Neural cell (in vitro differentiated cells): ENCODE data around the gene CELSR2. TPM values are rescaled to one million over a fixed set of nuclear protein-coding genes. Genes with fewer than 3 reads are reported as not detected.

ENCODE experiments used
- H2AFZ ChIP-seq: fragments of 200-600, 300-800 bp; sonication (generic), shearing (Covaris generic); 2 replicates; pipeline ENCODE4 v1.6.0; 2014; ENCODE audit warnings: low read depth, mild to moderate bottlenecking, antibody characterized with exemption, low read length, moderate library complexity
- H3F3A ChIP-seq: fragments of 200-600 bp; shearing (Covaris generic); 2 replicates; pipeline ENCODE4 v1.6.1; 2016; ENCODE audit warnings: mild to moderate bottlenecking, moderate library complexity, mixed read lengths, antibody characterized with exemption, low read length; ENCODE audit not compliant: insufficient read depth, poor library complexity, severe bottlenecking
- H3K27ac ChIP-seq: fragments of 200-600, 300-800 bp; sonication (generic), shearing (Covaris generic); 2 replicates; pipeline ENCODE4 v1.5.1; 2014; ENCODE audit warnings: mild to moderate bottlenecking, low read length, moderate library complexity
- H3K27me3 ChIP-seq: fragments of 300-800, 200-600 bp; sonication (generic), shearing (Covaris generic); 2 replicates; pipeline ENCODE4 v1.6.0; 2014; ENCODE audit warnings: mild to moderate bottlenecking, low read depth, low read length, moderate library complexity; ENCODE audit not compliant: insufficient read depth
- H3K36me3 ChIP-seq: fragments of 300-800, 200-600 bp; sonication (generic), shearing (Covaris generic); 2 replicates; pipeline ENCODE4 v1.5.1; 2014; ENCODE audit warnings: mild to moderate bottlenecking, antibody characterized with exemption, low read length, moderate library complexity; ENCODE audit not compliant: insufficient read depth
- H3K4me2 ChIP-seq: fragments of 300-800, 200-600 bp; sonication (generic), shearing (Covaris generic); 2 replicates; pipeline ENCODE4 v1.6.0; 2014; ENCODE audit warnings: mild to moderate bottlenecking, low read length
- H3K4me3 ChIP-seq: fragments of 300-800, 200-600 bp; sonication (generic), shearing (Covaris generic); 2 replicates; pipeline ENCODE4 v1.5.1; 2014; ENCODE audit warnings: mild to moderate bottlenecking, low read length, moderate library complexity
- H3K79me2 ChIP-seq: fragments of 200-600 bp; shearing (Covaris generic); replicated peaks from 2 replicates; pipeline ENCODE4 v1.6.0; 2014; ENCODE audit warnings: mild to moderate bottlenecking, low read length, moderate library complexity; ENCODE audit not compliant: insufficient read depth
- H3K9ac ChIP-seq: fragments of 300-800, 200-600 bp; sonication (generic), shearing (Covaris generic); 2 replicates; pipeline ENCODE4 v1.6.1; 2016; ENCODE audit warnings: mild to moderate bottlenecking, low read length, mixed read lengths
- H3K9me2 ChIP-seq: fragments of 200-600 bp; shearing (Covaris generic); 2 replicates; pipeline ENCODE4 v1.6.1; 2016; ENCODE audit warnings: mild to moderate bottlenecking, low read length, mixed read lengths; ENCODE audit not compliant: insufficient read depth
- H3K9me3 ChIP-seq: fragments of 200-600, 300-800 bp; sonication (generic), shearing (Covaris generic); 2 replicates; pipeline ENCODE4 v1.6.1; 2016; ENCODE audit warnings: mild to moderate bottlenecking, mixed run types, low read length, moderate library complexity, mixed read lengths
- H4K20me1 ChIP-seq: fragments of 200-600 bp; shearing (Covaris generic); 2 replicates; pipeline ENCODE4 v1.6.1; 2016; ENCODE audit warnings: mild to moderate bottlenecking, mixed run types; ENCODE audit not compliant: insufficient read depth
- EP300 ChIP-seq: fragments of 450-650 bp; conservative IDR thresholded peaks from 2 replicates; pipeline ENCODE4 v1.6.1; 2014; ENCODE audit warnings: antibody characterized with exemption, mild to moderate bottlenecking, moderate library complexity; ENCODE audit not compliant: poor library complexity, severe bottlenecking
- EZH2 ChIP-seq: fragments of 200-600, 300-800 bp; shearing (Covaris generic), sonication (generic); IDR thresholded peaks from 2 replicates; pipeline ENCODE4 v1.6.1; 2014; ENCODE audit warnings: antibody characterized with exemption, low read length, borderline replicate concordance, mild to moderate bottlenecking; ENCODE audit not compliant: insufficient read depth, poor library complexity, severe bottlenecking
- MXI1 ChIP-seq: fragments of 450-650 bp; conservative IDR thresholded peaks from 2 replicates; pipeline ENCODE4 v1.6.1; 2014; ENCODE audit warnings: antibody characterized with exemption, mild to moderate bottlenecking; ENCODE audit not compliant: poor library complexity, severe bottlenecking
- POLR2AphosphoS5 ChIP-seq: IDR thresholded peaks from 2 replicates; pipeline ENCODE4 v1.6.1; 2012
- RAD21 ChIP-seq: fragments of 450-650 bp; conservative IDR thresholded peaks from 2 replicates; pipeline ENCODE4 v1.6.1; 2014; ENCODE audit warnings: antibody characterized with exemption, mild to moderate bottlenecking, moderate library complexity
- SMC3 ChIP-seq: fragments of 450-650 bp; conservative IDR thresholded peaks from 2 replicates; pipeline ENCODE4 v1.6.1; 2014; ENCODE audit warnings: antibody characterized with exemption, mild to moderate bottlenecking, moderate library complexity; ENCODE audit not compliant: poor library complexity
- TAF1 ChIP-seq: IDR thresholded peaks from 2 replicates; pipeline ENCODE4 v1.6.1; 2012; ENCODE audit warnings: low read depth
- polyA plus RNA-seq: library from polyadenylated mRNA; depleted of rRNA; stranded (reverse); fragments of >200 nt; gene quantifications from 2 replicates; pipeline ENCODE4 v1.2.3, GENCODE V29; 2014
- TF ChIP-seq, protein P1 (sequence below): IDR thresholded peaks from 2 replicates; pipeline ENCODE4 v1.6.1; 2012; ENCODE audit warnings: borderline replicate concordance
- TF ChIP-seq, protein P2 (sequence below): fragments of 450-650 bp; IDR thresholded peaks from 2 replicates; pipeline ENCODE4 v1.5.1; 2014; ENCODE audit warnings: antibody characterized with exemption, mild to moderate bottlenecking, moderate library complexity; ENCODE audit not compliant: poor library complexity, severe bottlenecking

Gene CELSR2
- polyA plus RNA-seq, 1 donor from 2014 or later, result 7.9 TPM

DNA sequence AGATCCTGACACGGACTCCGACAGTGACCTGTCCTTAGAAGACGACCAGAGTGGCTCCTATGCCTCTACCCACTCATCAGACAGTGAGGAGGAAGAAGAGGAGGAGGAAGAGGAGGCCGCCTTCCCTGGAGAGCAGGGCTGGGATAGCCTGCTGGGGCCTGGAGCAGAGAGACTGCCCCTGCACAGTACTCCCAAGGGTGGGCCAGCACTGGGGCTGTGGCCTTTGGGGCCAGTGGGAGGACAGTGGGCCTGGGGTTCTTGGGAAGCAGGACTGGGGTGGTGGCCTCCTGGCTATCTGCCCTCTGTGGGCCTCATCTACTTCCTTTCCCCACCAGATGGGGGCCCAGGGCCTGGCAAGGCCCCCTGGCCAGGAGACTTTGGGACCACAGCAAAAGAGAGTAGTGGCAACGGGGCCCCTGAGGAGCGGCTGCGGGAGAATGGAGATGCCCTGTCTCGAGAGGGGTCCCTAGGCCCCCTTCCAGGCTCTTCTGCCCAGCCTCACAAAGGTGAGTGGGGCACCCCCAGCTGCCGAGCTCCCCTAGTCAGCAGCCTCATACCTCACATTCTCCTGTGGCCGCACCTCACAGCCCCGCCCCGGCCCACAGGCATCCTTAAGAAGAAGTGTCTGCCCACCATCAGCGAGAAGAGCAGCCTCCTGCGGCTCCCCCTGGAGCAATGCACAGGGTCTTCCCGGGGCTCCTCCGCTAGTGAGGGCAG, 23.6 kb downstream of the CELSR2 start (continued):
- no peak for TF ChIP-seq SMC3

GRCh38 chr1:109273570-109274288, 24.4 kb downstream of the CELSR2 start:
- no peaks in the 10 kb centered on the region for H3K9me2 ChIP-seq
- no peak overlapping the region for H3K4me3 ChIP-seq
- no peak overlapping the region for H3K9ac ChIP-seq
- H3K79me2 ChIP-seq, result no peaks in the 10 kb centered on the region
- H3K27me3 ChIP-seq, result no peaks in the 10 kb centered on the region
- no peaks in the 10 kb centered on the region for H3F3A ChIP-seq
- no peak for TF ChIP-seq TAF1
- H4K20me1 ChIP-seq, result no peaks in the 10 kb centered on the region
- no peak overlapping the region for H3K27ac ChIP-seq
- no peak overlapping the region for H3K4me2 ChIP-seq
- no peak overlapping the region for H2AFZ ChIP-seq
- no peaks in the 10 kb centered on the region for H3K9me3 ChIP-seq
- H3K36me3 ChIP-seq, result no peaks in the 10 kb centered on the region

DNA sequence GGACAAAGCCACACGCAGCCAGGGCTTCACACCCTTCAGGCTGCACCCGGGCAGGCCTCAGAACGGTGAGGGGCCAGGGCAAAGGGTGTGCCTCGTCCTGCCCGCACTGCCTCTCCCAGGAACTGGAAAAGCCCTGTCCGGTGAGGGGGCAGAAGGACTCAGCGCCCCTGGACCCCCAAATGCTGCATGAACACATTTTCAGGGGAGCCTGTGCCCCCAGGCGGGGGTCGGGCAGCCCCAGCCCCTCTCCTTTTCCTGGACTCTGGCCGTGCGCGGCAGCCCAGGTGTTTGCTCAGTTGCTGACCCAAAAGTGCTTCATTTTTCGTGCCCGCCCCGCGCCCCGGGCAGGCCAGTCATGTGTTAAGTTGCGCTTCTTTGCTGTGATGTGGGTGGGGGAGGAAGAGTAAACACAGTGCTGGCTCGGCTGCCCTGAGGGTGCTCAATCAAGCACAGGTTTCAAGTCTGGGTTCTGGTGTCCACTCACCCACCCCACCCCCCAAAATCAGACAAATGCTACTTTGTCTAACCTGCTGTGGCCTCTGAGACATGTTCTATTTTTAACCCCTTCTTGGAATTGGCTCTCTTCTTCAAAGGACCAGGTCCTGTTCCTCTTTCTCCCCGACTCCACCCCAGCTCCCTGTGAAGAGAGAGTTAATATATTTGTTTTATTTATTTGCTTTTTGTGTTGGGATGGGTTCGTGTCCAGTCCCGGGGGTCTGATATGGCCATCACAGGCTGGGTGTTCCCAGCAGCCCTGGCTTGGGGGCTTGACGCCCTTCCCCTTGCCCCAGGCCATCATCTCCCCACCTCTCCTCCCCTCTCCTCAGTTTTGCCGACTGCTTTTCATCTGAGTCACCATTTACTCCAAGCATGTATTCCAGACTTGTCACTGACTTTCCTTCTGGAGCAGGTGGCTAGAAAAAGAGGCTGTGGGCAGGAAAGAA, 25.5 kb downstream of the CELSR2 start:
- H3K9ac ChIP-seq, result no peak overlapping the region
- no peaks in the 10 kb centered on the region for H3K9me2 ChIP-seq
- H3K27me3 ChIP-seq, result no peaks in the 10 kb centered on the region
- no peak for TF ChIP-seq EP300
- TF ChIP-seq SMC3, result no peak
- TF ChIP-seq, protein P1, sequence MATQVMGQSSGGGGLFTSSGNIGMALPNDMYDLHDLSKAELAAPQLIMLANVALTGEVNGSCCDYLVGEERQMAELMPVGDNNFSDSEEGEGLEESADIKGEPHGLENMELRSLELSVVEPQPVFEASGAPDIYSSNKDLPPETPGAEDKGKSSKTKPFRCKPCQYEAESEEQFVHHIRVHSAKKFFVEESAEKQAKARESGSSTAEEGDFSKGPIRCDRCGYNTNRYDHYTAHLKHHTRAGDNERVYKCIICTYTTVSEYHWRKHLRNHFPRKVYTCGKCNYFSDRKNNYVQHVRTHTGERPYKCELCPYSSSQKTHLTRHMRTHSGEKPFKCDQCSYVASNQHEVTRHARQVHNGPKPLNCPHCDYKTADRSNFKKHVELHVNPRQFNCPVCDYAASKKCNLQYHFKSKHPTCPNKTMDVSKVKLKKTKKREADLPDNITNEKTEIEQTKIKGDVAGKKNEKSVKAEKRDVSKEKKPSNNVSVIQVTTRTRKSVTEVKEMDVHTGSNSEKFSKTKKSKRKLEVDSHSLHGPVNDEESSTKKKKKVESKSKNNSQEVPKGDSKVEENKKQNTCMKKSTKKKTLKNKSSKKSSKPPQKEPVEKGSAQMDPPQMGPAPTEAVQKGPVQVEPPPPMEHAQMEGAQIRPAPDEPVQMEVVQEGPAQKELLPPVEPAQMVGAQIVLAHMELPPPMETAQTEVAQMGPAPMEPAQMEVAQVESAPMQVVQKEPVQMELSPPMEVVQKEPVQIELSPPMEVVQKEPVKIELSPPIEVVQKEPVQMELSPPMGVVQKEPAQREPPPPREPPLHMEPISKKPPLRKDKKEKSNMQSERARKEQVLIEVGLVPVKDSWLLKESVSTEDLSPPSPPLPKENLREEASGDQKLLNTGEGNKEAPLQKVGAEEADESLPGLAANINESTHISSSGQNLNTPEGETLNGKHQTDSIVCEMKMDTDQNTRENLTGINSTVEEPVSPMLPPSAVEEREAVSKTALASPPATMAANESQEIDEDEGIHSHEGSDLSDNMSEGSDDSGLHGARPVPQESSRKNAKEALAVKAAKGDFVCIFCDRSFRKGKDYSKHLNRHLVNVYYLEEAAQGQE, result no peak
- no peak for TF ChIP-seq EZH2
- TF ChIP-seq POLR2AphosphoS5, result no peak
- no peak for TF ChIP-seq TAF1
- TF ChIP-seq, protein P2, sequence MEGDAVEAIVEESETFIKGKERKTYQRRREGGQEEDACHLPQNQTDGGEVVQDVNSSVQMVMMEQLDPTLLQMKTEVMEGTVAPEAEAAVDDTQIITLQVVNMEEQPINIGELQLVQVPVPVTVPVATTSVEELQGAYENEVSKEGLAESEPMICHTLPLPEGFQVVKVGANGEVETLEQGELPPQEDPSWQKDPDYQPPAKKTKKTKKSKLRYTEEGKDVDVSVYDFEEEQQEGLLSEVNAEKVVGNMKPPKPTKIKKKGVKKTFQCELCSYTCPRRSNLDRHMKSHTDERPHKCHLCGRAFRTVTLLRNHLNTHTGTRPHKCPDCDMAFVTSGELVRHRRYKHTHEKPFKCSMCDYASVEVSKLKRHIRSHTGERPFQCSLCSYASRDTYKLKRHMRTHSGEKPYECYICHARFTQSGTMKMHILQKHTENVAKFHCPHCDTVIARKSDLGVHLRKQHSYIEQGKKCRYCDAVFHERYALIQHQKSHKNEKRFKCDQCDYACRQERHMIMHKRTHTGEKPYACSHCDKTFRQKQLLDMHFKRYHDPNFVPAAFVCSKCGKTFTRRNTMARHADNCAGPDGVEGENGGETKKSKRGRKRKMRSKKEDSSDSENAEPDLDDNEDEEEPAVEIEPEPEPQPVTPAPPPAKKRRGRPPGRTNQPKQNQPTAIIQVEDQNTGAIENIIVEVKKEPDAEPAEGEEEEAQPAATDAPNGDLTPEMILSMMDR, result no peak
- TF ChIP-seq RAD21, result no peak
- no peak for TF ChIP-seq MXI1
- H3K27ac ChIP-seq, result no peak overlapping the region
- no peaks in the 10 kb centered on the region for H3K79me2 ChIP-seq
- no peaks in the 10 kb centered on the region for H3F3A ChIP-seq
- H2AFZ ChIP-seq, result no peak overlapping the region
- H4K20me1 ChIP-seq, result no peaks in the 10 kb centered on the region
- H3K4me3 ChIP-seq, result no peak overlapping the region
- no peaks in the 10 kb centered on the region for H3K9me3 ChIP-seq
- no peaks in the 10 kb centered on the region for H3K36me3 ChIP-seq
- no peak overlapping the region for H3K4me2 ChIP-seq
